ENCODE results near the gene TATDN2. TPM values are rescaled to one million over a fixed set of nuclear protein-coding genes. Genes with fewer than 3 reads are reported as not detected.

TATDN2 gene
- total and polyA plus RNA-seq, 2 donors from 2014 or later: 15.5 to 31.8 TPM

- DNase-seq (no peak), FAIRE-seq (no peak)
- Histone ChIP-seq H3K4me3 (ENCODE audit: low read length in 3 of 3) (no peak overlapping the region), H3K9me3 (ENCODE audit: control insufficient read depth in 2 of 3, insufficient read depth in 1 of 3, low read length in 3 of 3) (no peaks in the 10 kb centered on the region), H3K9ac (ENCODE audit: low read length in 3 of 3) (no peak overlapping the region), H3K27me3 (ENCODE audit: control insufficient read depth, insufficient read depth, low read length) (no peaks in the 10 kb centered on the region), H3K4me1 (ENCODE audit: control insufficient read depth in 2 of 3, insufficient read depth in 2 of 3, low read depth in 1 of 3, low read length in 3 of 3) (peaks cover 0 to 15% (median 0%) of the 10 kb centered on the region in 3 donors), H3K27ac (ENCODE audit: low read depth in 2 of 2, low read length in 2 of 2) (no peak overlapping the region), H3K36me3 (ENCODE audit: control insufficient read depth in 2 of 3, insufficient read depth in 3 of 3, low read length in 3 of 3) (peaks cover 6 to 36% (median 27%) of the 10 kb centered on the region in 3 donors)
- TF ChIP-seq, protein P1, sequence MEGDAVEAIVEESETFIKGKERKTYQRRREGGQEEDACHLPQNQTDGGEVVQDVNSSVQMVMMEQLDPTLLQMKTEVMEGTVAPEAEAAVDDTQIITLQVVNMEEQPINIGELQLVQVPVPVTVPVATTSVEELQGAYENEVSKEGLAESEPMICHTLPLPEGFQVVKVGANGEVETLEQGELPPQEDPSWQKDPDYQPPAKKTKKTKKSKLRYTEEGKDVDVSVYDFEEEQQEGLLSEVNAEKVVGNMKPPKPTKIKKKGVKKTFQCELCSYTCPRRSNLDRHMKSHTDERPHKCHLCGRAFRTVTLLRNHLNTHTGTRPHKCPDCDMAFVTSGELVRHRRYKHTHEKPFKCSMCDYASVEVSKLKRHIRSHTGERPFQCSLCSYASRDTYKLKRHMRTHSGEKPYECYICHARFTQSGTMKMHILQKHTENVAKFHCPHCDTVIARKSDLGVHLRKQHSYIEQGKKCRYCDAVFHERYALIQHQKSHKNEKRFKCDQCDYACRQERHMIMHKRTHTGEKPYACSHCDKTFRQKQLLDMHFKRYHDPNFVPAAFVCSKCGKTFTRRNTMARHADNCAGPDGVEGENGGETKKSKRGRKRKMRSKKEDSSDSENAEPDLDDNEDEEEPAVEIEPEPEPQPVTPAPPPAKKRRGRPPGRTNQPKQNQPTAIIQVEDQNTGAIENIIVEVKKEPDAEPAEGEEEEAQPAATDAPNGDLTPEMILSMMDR (IDR thresholded peaks at IDR 0.05; ENCODE audit: borderline replicate concordance, extremely low read depth, insufficient read depth): no peak
- intact Hi-C loops (cut with DNase I): no loop called here
Measured at GRCh38 chr3:10281951-10282350, 33.7 kb downstream of the TATDN2 start.

GRCh38 chr3:10283638-10284037 lies 35.4 kb downstream of the TATDN2 start:
- FAIRE-seq (no peak), DNase-seq (peak in 3 of 5 donors; percentile 58 to 88 (median 80))
- H3K4me1 ChIP-seq (ENCODE audit: control insufficient read depth in 2 of 3, insufficient read depth in 2 of 3, low read depth in 1 of 3, low read length in 3 of 3): peaks cover 0 to 15% (median 0%) of the 10 kb centered on the region in 3 donors
- TF ChIP-seq, protein P1 (IDR thresholded peaks at IDR 0.05; ENCODE audit: borderline replicate concordance, extremely low read depth, insufficient read depth): no peak
- no peaks in the 10 kb centered on the region for H3K27me3 ChIP-seq (ENCODE audit: control insufficient read depth, insufficient read depth, low read length)
- H3K27ac ChIP-seq (ENCODE audit: low read depth in 2 of 2, low read length in 2 of 2): peak overlapping the region in 1 of 2 donors; percentile 41
- no peak overlapping the region for H3K4me3 ChIP-seq (ENCODE audit: low read length in 3 of 3)
- no peak overlapping the region for H3K9ac ChIP-seq (ENCODE audit: low read length in 3 of 3)
- intact Hi-C loops (cut with DNase I): no loop called here
- H3K9me3 ChIP-seq (ENCODE audit: control insufficient read depth in 2 of 3, insufficient read depth in 1 of 3, low read length in 3 of 3): no peaks in the 10 kb centered on the region
- peaks cover 5 to 27% (median 22%) of the 10 kb centered on the region in 3 donors for H3K36me3 ChIP-seq (ENCODE audit: control insufficient read depth in 2 of 3, insufficient read depth in 3 of 3, low read length in 3 of 3)

DNA sequence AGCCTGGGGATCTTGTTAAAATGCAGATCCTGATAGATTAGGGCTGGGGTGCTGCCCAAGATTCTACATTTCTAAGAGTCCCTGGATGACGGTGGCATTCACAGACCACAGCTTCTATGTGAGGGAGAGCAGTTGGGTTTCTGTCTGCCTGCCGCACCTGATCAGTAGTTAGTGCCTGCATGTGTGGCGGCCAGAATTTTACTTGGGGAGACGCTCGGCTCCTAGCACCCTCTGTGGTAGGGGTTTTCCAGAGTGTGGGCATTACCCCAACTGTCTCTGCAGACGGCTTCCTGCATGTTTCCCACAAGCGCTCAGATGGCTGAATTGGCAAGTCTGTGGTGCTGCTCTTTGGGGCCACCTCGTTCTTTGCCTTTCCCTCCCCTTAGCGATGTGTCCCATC lies 36.2 kb downstream of the TATDN2 start:
- Histone ChIP-seq H3K27me3 (ENCODE audit: control insufficient read depth, insufficient read depth, low read length) (no peaks in the 10 kb centered on the region), H3K27ac (ENCODE audit: low read depth in 2 of 2, low read length in 2 of 2) (peak overlapping the region in 1 of 2 donors; percentile 41), H3K4me1 (ENCODE audit: control insufficient read depth in 2 of 3, insufficient read depth in 2 of 3, low read depth in 1 of 3, low read length in 3 of 3) (peaks cover 0 to 15% (median 0%) of the 10 kb centered on the region in 3 donors), H3K36me3 (ENCODE audit: control insufficient read depth in 2 of 3, insufficient read depth in 3 of 3, low read length in 3 of 3) (peaks cover 3 to 22% (median 14%) of the 10 kb centered on the region in 3 donors), H3K9me3 (ENCODE audit: control insufficient read depth in 2 of 3, insufficient read depth in 1 of 3, low read length in 3 of 3) (no peaks in the 10 kb centered on the region), H3K9ac (ENCODE audit: low read length in 3 of 3) (no peak overlapping the region), H3K4me3 (ENCODE audit: low read length in 3 of 3) (no peak overlapping the region)
- FAIRE-seq (no peak), DNase-seq (no peak)
- intact Hi-C loops (cut with DNase I): no loop called here
- TF ChIP-seq, protein P1 (IDR thresholded peaks at IDR 0.05; ENCODE audit: borderline replicate concordance, extremely low read depth, insufficient read depth): no peak

Measured in kidney (tissue), 14 donors.